ENCODE data around the gene POTEG.
"Not testable (repeated sequence)": the region's sequence is repeated elsewhere in the genome, so short reads cannot be mapped to it uniquely, and the experiment has no call there.

DNA sequence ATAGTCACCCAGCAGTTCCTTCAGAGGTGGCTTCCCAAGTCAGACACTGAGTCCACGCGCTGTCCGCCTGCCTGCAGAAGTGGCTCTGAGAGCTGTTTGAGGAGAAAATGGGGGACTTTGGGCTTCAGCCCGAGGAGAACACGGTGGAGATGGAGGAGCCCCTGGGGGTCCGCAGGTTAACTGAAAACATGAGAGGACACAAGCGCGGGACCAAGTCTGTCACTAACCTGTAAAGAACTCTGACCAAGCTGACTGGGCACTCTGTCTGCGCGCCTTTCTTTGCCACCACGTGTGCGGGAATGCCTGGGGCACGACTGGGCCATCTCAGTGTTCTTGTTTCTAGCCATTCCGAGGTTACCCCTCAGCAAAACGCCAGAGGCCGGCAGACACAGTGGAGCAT is 62.4 kb downstream of the POTEG start:
- TF ChIP-seq, protein P1, sequence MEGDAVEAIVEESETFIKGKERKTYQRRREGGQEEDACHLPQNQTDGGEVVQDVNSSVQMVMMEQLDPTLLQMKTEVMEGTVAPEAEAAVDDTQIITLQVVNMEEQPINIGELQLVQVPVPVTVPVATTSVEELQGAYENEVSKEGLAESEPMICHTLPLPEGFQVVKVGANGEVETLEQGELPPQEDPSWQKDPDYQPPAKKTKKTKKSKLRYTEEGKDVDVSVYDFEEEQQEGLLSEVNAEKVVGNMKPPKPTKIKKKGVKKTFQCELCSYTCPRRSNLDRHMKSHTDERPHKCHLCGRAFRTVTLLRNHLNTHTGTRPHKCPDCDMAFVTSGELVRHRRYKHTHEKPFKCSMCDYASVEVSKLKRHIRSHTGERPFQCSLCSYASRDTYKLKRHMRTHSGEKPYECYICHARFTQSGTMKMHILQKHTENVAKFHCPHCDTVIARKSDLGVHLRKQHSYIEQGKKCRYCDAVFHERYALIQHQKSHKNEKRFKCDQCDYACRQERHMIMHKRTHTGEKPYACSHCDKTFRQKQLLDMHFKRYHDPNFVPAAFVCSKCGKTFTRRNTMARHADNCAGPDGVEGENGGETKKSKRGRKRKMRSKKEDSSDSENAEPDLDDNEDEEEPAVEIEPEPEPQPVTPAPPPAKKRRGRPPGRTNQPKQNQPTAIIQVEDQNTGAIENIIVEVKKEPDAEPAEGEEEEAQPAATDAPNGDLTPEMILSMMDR (IDR thresholded peaks at IDR 0.05): not testable (repeated sequence)
- TF ChIP-seq TCF7L2, POLR2AphosphoS5 (IDR thresholded peaks at IDR 0.05; ENCODE audit: low read depth, low read length): not testable (repeated sequence)
